GM19025 (cell line): ENCODE measurements around the gene RBM3.
"Not testable (repeated sequence)": the region's sequence is repeated elsewhere in the genome, so short reads cannot be mapped to it uniquely, and the experiment has no call there.

Experiments used
- ATAC-seq: cut with Tn5 transposase; IDR thresholded peaks from one replicate; pipeline ENCODE4 v1.9.1; 2021; ENCODE audit warnings: mild to moderate bottlenecking, low read depth, moderate library complexity; ENCODE audit not compliant: unreplicated experiment

The RBM3 gene

DNA sequence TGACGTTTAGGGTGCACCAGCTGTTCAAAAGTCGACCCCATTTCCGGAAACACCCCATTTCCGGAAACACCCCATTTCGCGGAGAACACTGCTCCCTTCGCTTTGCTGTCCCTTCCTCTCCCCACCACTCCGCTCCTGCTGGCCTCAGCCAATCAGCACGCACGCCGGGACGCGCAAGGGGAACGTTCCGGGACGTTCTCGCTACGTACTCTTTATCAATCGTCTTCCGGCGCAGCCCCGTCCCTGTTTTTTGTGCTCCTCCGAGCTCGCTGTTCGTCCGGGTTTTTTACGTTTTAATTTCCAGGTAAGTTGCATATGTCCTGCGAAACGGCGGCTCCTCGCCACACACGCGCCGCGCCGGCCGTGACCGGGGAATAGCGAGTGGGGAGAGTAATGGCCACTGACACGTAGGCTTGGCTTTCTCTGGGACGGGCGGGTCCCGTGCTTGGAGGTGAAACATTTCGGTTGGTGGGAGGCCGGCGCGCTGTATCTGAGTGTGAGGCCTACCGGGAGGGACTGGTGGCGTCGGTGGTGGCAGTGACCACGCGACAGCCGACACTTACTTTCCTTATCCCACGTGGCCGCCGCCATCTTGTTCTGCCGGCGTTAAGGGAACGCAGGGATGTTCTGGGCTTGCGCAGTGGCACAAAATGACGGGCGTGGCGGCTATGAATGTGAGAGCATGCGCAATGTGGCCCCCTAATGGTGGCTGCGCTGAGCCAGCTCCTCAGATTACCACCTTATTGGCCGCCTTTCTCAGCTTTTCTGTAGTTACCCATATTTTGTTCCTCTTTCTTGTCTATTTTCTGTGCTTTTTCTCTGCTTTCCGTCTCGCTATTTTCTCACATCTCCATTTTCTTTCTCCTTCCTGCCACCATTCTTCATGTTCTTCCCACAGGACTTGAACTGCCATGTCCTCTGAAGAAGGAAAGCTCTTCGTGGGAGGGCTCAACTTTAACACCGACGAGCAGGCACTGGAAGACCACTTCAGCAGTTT, at the start of gene RBM3:
Gene RBM3, plus strand, starts transcription at position 215 of the 997 bp plus-strand sequence. Its CDS starts 697 bp downstream, at position 912.
- peak; percentile 82 for ATAC-seq

DNA sequence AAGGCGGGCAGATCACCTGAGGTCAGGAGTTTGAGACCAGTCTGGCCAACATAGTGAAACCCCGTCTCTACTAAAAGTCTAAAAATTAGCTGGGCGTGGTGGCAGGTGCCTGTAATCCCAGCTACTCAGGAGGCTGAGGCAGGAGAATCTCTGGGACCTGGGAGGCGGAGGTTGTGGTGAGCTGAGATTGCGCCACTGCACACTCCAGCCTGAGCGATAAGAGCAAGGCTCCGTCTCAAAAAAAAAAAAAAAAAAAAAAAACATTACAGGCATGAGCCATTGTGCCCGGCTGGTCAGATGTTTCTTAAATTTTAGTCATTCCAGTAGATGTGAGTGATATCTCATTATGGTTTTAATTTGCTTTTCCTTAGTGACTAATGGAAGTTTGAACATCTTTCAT, 48.4 kb upstream of the RBM3 start:
- not testable (repeated sequence) for ATAC-seq

DNA sequence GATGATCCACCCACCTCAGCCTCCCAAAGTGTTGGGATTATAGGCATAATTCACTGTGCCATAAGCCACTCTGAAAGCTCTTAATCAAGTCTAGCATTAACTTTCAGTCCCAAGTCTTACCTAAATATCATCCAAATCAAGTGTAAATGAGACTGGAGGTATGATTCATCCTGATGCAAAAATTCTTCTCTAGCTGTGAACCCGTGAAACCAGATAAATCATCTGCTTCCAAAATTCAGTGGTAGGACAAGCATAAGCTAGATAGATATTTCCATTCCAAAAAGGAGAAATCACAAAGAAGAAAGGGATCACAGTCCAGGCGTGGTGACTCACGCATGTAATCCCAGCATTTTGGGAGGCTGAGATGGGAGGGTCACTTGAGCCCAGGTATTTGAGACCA, 43.5 kb upstream of the RBM3 start:
- ATAC-seq: no peak

DNA sequence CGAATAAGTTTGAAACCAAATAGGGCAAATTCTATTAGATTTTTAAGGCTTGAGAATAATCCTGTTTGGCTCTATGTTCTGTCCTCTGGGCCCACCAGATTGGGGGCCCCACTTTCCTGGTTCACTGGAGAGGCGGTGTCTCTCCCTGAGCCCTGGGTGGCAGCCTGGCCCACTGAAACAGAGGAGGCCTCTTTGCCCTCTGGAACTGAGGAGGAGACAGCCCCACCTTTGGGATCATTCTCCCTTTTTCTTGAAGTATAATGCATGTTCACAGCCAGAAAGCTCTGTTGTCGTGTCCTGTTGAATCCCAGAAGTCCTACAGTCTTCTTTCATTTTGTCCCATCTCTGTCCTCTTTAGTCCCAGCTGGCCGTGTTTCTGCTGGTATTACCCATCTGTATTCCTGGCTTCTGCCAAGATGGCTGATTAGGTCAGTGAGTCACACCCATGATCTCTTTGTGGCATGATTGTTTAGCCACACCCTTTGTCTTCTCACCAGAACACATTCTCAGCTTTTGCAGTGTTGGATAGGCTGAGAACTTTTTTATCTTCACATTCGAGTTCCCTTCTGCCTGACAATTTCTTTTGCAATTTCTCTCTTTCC, 42.8 kb upstream of the RBM3 start:
- no peak for ATAC-seq

DNA sequence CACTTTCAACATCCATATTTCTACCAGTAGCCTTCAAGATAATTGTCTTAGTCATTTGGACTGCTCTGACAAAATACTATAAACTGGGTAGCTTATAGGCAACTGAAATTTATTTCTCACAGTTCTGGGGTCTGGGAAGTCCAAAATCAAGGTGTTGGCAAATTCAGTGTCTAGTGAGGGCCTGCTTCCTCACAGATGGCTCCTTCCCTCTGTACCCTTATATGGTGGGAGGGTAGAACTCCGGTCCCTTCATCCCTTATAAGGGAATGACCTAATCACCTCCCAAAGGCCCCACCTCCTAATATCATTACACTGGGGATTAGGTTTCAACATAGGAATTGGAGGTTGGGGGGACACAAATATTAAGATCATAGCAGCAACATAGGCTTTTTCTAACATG, 42.1 kb upstream of the RBM3 start:
- no peak for ATAC-seq

DNA sequence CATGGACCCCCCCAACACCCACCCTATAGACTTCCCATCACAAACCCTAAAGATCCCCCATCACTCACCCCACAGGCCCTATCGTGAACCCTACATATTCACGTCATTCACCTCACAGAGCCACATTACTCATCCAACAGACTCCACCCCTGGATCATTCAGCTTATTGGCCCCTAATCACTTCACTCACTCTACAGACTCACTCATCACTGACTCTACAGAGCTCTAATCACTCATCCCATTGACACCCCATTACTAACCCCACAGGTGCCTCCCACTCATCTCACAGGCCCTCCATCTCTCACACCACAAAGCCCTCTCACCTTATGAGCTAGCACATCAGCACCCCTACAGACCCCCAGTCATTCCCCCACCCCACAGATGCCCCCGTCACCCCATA, 41.1 kb upstream of the RBM3 start:
- no peak for ATAC-seq

DNA sequence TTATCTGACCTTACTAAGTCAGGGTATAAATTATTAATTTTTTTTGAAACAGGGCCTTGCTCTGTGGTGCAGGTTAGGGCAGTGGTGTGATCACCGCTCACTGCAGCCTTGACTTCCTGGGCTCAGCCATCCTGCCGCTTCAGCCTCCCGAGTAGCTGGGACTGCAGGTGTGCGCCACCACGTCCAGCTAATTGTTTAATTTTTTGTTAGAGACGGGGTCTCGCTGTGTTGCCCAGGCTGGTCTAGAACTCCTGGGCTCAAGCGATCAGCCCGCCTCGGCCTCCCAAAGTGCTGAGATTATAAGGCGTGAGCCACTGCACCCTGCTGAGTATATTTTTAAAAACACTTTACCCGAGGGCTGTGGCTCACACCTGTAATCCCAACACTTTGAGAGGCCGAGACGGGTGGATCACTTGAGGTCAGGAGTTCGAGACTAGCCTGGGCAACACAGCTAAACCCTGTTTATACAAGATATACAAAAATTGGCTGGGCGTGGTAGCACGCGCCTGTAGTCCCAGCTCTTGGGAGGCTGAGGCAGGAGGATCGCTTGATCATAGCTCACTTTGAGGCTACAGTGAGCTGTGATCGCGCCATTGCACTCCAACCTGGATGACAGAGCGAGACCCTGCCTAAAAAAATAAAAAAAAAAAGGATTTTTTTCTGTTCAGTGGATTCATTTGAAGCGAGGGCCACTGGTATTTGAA, 35.5 kb upstream of the RBM3 start:
- ATAC-seq: no peak

DNA sequence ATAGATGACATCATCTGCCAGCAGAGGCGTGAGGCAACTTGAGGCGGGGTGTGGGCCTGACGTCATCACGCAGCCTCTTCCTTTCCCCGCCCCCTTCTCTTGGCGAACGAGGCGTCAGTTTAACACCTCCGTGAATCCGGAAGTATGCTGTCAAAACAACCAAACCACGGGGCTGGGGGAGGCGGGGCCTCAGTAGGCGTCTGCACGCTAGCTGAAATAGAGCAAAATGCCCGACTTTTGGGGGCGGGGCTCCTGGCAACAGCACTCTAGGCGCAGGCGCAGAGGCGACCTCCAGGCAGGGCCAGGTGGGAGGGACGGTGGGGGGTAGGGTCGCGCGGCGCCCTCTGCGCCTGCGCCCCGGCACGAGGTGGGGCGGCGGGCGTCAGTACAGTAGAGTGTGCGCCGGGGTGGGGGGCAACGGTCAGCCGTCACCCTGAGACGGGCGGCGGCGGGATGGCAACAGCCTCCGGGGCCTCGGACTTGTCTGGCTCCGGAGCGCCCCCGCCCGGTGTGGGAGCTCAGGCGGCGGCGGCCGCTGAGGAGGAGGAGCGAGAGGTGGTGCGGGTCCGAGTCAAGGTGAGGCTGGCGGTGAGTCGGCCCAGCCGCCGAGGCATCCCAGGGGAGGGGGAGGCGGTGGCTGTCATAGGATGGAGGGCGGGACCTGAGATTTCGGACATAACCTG, 34.8 kb upstream of the RBM3 start, which contains the start of gene TBC1D25:
Gene TBC1D25, plus strand, starts transcription at position 370 of the 683 bp plus-strand sequence. Its CDS starts 84 bp downstream, at position 454.
- ATAC-seq: peak; percentile 91

DNA sequence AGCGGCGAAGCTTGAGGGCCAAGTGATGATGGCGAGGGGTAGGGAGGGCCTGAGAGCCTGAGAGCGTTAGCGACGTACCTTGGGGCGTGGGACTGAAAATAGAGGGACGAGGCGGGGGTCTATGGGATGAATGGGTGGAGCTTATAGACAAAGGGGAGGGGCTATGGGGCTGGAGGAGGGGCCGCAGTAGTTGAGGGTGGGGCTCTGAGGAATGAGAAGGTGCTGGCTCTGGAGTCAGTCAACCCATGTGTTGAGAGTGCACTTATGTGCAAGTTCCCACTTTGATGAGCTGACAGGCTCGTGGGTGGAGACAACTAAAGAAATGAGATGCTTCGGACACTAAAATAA, 34.3 kb upstream of the RBM3 start:
- ATAC-seq: peak; percentile 5

DNA sequence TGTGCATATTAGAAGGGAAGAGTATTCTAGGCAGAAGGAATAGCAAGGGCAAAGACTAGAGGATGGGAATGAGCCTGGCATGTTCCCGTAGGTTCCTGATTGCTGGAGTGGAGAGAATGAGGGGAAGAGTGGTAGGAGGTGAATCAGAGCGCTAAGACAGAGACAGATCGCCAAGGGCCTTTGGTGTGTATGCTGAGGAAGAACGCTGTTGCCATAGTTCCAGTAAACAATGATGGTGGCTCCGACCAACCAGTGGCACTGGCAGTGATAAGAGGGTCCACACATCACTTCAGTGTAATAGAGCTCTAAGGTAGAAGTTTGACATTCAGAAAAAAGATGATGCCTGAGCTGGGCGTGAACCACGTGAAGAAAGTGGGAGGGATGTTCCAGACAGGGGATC, 33.8 kb upstream of the RBM3 start:
- no peak for ATAC-seq

DNA sequence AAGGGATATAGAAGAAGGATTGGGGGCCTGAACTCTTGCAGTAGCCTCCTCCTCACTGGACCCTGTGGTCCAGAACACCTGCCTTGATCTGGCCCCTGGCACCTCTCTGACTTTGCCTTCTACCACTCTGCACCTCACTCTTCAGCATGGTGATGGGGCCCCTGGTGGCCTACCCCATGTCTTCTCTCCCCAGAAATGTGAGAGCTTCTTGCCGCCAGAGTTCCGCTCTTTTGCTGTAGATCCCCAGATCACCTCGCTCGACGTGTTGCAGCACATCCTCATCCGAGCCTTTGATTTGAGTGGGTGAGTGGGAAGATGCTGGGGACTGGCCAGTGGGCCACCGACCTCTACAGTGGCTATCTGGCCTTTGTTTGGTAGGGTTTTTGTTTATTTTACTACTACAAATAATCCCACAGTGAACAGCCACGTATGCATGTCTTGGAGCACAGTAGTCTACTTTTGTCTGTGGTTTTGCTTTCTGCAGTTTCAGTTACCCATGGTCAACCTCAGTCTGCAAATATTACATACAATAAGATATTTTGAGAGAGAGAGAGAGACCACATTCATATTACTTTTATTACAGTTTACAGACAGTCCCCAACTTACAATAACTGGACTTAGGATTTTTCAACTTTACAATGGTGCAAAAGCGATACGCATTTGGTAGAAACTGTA, 33.0 kb upstream of the RBM3 start:
- ATAC-seq: no peak

DNA sequence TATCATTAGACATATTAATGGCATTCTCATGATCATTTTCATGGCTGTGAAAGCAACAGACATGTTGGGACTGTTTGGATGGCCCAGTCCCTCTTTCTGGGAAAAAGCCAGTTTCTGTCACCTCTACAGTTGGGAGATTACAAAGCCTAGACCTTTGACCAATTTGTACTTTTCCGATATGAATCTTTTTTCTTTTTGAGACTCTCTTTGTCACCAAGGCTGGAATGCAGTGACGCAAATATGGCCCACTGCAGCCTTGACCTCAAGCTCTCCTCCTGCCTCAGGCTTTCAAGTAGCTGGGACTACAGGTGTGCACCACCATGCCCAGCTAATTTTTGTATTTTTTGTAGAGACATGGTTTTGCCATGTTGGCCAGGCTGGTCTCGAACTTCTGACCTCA, 25.4 kb upstream of the RBM3 start:
- no peak for ATAC-seq

DNA sequence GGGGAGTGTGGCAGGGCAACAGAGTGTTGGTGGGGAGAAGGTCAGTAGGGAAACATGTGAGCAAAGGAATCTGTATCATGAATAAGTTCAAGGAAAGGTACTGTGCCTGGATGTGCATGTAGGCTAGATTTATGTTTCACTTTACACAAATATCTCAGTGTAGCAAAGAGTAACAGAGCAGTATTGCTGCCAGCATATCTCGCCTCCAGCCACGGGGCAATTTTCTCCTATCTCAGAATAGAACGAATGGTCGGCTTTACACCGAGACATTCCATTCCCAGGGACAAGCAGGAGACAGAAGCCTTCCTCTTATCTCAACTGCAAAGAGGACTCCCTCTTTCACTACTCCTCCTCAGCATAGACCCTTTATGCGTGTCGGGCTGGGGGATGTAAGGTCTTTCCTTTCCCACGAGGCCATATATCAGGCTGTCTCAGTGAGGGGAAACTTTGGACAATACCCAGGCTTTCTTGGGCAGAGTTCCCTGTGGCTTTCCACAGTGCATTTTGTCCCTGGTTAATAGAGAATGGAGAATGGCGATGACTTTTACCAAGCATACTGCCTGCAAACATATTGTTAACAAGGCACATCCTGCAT, 18.5 kb upstream of the RBM3 start:
- not testable (repeated sequence) for ATAC-seq

DNA sequence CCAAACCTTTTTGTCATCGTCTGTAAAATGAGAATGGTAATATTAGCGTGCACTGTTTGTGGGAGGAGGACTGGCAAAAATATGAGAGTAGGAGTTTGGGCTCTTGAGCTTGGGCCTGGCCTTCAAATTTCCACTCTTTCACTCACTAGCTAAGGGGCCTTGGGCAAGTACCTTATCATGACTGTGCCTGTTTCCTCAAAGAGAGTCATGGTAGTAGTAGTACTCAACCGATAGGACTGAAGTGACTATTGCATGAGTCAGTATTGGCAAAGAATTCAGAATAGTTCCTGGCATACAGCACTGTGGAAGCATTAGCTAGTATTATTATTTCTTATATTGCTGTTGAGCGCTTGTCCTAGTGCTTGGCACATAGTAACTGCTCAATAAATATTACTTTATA, 16.0 kb upstream of the RBM3 start:
- ATAC-seq: no peak

DNA sequence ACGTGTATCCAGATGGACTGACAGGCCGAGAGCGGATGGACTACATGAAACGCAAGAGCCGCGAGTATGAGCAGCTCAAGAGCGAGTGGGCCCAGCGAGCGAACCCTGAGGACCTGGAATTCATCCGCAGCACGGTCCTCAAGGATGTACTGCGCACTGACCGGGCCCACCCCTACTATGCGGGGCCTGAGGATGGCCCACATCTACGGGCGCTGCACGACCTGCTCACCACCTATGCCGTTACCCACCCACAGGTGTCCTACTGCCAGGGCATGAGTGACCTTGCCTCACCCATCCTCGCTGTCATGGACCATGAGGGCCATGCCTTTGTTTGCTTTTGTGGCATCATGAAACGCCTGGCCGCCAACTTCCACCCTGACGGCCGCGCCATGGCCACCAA, 14.6 kb upstream of the RBM3 start:
- no peak for ATAC-seq

DNA sequence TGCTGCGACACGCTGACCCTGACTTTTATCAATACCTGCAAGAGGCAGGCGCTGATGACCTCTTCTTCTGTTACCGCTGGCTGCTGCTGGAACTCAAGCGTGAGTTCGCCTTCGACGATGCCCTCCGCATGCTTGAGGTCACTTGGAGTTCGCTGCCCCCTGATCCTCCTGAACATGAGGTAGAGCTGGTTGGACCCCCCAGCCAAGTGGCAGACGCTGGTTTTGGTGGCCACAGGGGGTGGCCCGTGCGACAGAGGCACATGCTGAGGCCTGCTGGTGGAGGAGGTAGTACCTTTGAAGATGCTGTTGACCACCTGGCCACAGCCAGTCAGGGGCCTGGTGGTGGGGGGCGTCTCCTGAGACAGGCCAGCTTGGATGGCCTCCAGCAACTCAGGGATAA, 14.2 kb upstream of the RBM3 start:
- ATAC-seq: no peak

DNA sequence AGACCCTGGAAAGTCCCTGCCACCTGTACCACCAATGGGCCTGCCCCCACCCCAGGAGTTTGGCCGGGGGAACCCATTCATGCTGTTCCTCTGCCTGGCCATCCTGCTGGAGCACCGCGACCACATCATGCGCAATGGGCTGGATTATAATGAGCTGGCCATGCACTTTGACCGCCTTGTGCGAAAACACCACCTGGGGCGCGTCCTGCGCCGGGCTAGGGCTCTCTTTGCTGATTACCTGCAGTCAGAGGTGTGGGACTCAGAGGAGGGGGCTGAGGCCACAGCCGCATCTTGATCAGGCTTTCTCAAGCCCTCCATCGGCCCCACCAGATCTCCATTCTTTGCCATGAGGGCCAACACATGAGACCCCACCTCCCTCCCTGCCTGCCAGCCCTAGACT, 13.6 kb upstream of the RBM3 start:
- no peak for ATAC-seq

DNA sequence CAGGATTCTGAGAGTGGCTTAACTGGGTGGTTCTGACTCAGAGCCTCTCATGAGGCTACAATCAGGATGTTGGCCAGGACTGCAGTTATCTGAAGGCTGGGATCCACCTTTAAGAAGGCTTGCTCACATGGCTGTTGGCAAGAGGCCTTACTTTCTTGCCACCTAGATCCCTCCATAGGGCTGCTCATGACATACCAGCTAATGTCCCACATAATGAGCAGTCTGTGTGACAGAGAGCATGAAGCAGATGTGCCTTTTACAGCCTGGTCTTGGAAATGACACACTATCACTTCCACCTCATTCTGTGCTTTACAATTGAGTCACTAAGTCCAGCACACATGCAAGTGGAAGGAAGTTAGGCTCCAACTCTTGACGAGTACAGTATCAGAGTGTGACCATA, 4.3 kb upstream of the RBM3 start:
- ATAC-seq: no peak

DNA sequence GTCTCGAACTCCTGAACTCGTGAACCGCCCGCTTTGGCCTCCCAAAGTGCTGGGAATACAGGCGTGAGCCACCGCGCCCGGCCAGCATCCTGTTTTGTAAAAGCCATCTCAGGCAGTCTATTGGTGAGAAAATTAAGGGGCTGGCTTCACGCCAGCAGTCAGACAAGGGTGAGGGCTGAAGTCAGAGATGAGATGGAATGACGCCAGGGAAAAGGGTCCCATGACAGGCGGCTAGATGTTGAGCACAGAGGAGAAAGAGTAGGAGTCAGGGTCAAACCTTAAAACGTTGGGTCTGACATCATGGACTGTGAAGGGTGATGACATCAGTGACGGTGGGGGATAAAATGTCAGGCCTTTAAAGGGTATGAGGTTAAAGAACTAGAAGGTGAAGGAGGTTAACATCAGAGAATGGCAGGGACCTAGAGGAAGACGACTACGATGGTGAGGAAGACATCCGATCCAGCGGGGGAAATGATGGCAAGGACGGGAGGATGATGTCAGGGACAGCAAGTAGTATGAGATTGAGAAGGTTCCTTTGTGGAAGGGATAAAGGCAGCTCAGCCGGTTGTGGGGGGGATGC, 504 bp upstream of the RBM3 start:
- no peak for ATAC-seq
